Ovary (tissue), 3 donors: ENCODE measurements around the gene MACROH2A1.

Experiments used
- EP300 ChIP-seq: sonication (generic); formaldehyde crosslinking; IDR thresholded peaks from one replicate; pipeline ENCODE4 v1.6.1; 2017; ENCODE audit warnings: antibody characterized with exemption
- TF ChIP-seq, protein P1 (sequence below), 3 donors: fragments of 450-650 bp in 2 of 3; fragments of 200-600 bp in 1 of 3; IDR thresholded peaks; one replicate each; pipeline versions ENCODE4 v1.5.1 to v1.8.0; 2016 to 2022; ENCODE audit warnings: antibody characterized with exemption in 3 of 3, mild to moderate bottlenecking in 1 of 3
- donor health status: DM: no; HTN: no; CAD: no.

DNA sequence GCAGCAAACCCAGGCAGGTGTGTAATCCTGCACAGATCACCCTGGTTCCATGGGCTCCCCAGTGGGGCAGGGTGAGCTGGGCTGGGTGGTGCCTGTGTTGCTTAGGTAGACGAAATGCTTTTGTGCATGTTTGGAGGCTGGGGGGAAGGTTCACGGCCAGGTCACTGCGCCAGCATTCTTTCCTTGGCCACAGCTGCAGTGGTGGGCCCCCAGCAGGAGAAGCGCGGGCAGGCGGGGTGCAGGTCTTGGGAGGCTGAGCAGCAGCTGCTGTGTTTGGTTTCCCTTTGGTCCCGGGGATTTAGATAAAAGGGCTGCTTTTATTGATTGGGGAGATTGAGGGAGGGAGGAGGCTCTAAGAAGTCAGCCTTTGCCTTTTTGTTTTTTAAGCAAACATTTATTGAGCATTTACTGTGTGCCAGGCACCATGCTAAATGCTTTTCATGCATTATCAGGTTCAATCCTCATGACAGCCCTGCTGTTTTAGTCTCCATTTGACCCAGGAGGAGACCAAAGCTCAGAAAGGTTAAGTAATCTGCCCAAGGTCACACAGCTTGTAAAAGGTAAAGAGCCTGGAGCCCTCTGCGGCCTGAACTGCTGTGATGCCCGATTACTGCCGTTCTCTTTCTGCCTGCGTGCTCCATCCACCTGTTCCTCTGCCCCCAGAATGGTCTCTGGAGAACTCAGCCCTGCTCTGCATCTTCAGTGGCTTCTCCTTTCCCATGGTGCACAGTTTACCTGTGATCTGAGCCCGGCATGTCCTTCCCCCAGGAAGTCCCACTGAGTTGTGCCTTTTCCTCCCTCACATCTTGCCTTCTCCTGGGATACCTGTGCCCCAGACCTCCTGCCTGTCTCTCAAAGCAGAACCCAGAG is 94.4 kb downstream of the MACROH2A1 start:
- TF ChIP-seq, protein P1, sequence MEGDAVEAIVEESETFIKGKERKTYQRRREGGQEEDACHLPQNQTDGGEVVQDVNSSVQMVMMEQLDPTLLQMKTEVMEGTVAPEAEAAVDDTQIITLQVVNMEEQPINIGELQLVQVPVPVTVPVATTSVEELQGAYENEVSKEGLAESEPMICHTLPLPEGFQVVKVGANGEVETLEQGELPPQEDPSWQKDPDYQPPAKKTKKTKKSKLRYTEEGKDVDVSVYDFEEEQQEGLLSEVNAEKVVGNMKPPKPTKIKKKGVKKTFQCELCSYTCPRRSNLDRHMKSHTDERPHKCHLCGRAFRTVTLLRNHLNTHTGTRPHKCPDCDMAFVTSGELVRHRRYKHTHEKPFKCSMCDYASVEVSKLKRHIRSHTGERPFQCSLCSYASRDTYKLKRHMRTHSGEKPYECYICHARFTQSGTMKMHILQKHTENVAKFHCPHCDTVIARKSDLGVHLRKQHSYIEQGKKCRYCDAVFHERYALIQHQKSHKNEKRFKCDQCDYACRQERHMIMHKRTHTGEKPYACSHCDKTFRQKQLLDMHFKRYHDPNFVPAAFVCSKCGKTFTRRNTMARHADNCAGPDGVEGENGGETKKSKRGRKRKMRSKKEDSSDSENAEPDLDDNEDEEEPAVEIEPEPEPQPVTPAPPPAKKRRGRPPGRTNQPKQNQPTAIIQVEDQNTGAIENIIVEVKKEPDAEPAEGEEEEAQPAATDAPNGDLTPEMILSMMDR (IDR thresholded peaks at IDR 0.05): no peak
- TF ChIP-seq EP300: no peak
